Smooth muscle cell (in vitro differentiated cells): ENCODE results near the gene NXN. TPM values are rescaled to one million over a fixed set of nuclear protein-coding genes. Genes with fewer than 3 reads are reported as not detected.
"Not testable (repeated sequence)": the region's sequence is repeated elsewhere in the genome, so short reads cannot be mapped to it uniquely, and the experiment has no call there.

Experiments
- DNase-seq: peaks from one replicate; lab custom pipeline; 2025; ENCODE audit not compliant: unreplicated experiment; lab: John Stamatoyannopoulos, UW
- H2AFZ ChIP-seq: fragments of 200-600 bp; sonication (generic); 2 replicates; pipeline ENCODE4 v1.6.0; 2016; ENCODE audit warnings: antibody characterized with exemption, low read depth, mild to moderate bottlenecking
- H3F3A ChIP-seq: fragments of 200-600 bp; sonication (generic); 2 replicates; pipeline ENCODE4 v1.6.0; 2017; ENCODE audit warnings: antibody characterized with exemption, low read depth
- H3K27ac ChIP-seq: fragments of 200-600 bp; sonication (generic); 2 replicates; pipeline ENCODE4 v1.5.1; 2016; ENCODE audit warnings: low read depth, mild to moderate bottlenecking
- H3K27me3 ChIP-seq: fragments of 200-600 bp; sonication (generic); 2 replicates; pipeline ENCODE4 v1.6.1; 2016; ENCODE audit warnings: low read depth, mild to moderate bottlenecking
- H3K36me3 ChIP-seq: fragments of 200-600 bp; sonication (generic); 2 replicates; pipeline ENCODE4 v1.5.1; 2016; ENCODE audit warnings: low read depth
- H3K4me1 ChIP-seq: fragments of 200-600 bp; sonication (generic); 2 replicates; pipeline ENCODE4 v1.5.1; 2016; ENCODE audit warnings: low read depth
- H3K4me2 ChIP-seq: fragments of 200-600 bp; sonication (generic); 2 replicates; pipeline ENCODE4 v1.6.0; 2016; ENCODE audit warnings: mild to moderate bottlenecking
- H3K4me3 ChIP-seq: fragments of 200-600 bp; sonication (generic); 2 replicates; pipeline ENCODE4 v1.5.1; 2016; ENCODE audit warnings: mild to moderate bottlenecking
- H3K79me2 ChIP-seq: fragments of 200-600 bp; sonication (generic); 2 replicates; pipeline ENCODE4 v1.6.0; 2016; ENCODE audit warnings: low read depth, mild to moderate bottlenecking
- H3K9ac ChIP-seq: fragments of 200-600 bp; sonication (generic); 2 replicates; pipeline ENCODE4 v1.6.0; 2016; ENCODE audit warnings: low read depth
- H3K9me3 ChIP-seq: fragments of 200-600 bp; sonication (generic); replicated peaks from 2 replicates; pipeline ENCODE4 v1.5.1; 2016; ENCODE audit warnings: low read depth
- H4K20me1 ChIP-seq: fragments of 200-600 bp; sonication (generic); 2 replicates; pipeline ENCODE4 v1.6.0; 2016; ENCODE audit warnings: low read depth
- CTCF ChIP-seq: fragments of 200-600 bp; sonication (generic); IDR thresholded peaks from 2 replicates; pipeline ENCODE4 v1.5.1; 2017; ENCODE audit warnings: borderline replicate concordance, mild to moderate bottlenecking, antibody characterized with exemption; ENCODE audit not compliant: insufficient read depth, poor library complexity, severe bottlenecking
- WGBS: methylation state at CpG from one replicate; pipeline ENCODE4 v1.1.7; 2016; ENCODE audit warnings: low lambda C conversion rate; 5-methylcytosine and 5-hydroxymethylcytosine counted together
- polyA plus RNA-seq: library from polyadenylated mRNA; unstranded; fragments of >200 nt; fragmentation: Nextera tagmentation; extraction: Ambion mirVana; gene quantifications from 2 replicates; pipeline ENCODE4 v1.2.1, GENCODE V29; 2016
- total RNA-seq: library from RNA; depleted of rRNA; stranded (reverse); fragments of >200 nt; gene quantifications from 2 replicates; pipeline ENCODE4 v1.2.3, GENCODE V29; 2014

Gene NXN
- total and polyA plus RNA-seq, 2 experiments from 2014 or later, result 58.3 to 78.6 TPM

- 91% methylated on average over 5 of the region's 5 CpGs for WGBS
- peaks cover 80% of the 10 kb centered on the region for H3K79me2 ChIP-seq
These were observed 124.0 kb downstream of the NXN start for GRCh38 chr17:855569-855968.

GRCh38 chr17:852850-853249 lies 126.7 kb downstream of the NXN start:
- not testable (repeated sequence) for H3K4me3 ChIP-seq, H3K36me3 ChIP-seq, DNase-seq, H3K9me3 ChIP-seq, H3K27me3 ChIP-seq, H2AFZ ChIP-seq, H3K9ac ChIP-seq
- Histone ChIP-seq H3K4me2 (peak overlapping the region; percentile 81), H3F3A (peaks cover 18% of the 10 kb centered on the region), H3K79me2 (peaks cover 80% of the 10 kb centered on the region), H4K20me1 (peaks cover 96% of the 10 kb centered on the region), H3K27ac (peak overlapping the region; percentile 91), H3K4me1 (peaks cover 30% of the 10 kb centered on the region)
- WGBS, result 95% methylated on average over 9 of the region's 9 CpGs

More at GRCh38 chr17:855569-855968, 124.0 kb downstream of the NXN start:
- no peaks in the 10 kb centered on the region for H3K27me3 ChIP-seq
- peaks cover 34% of the 10 kb centered on the region for H3K4me1 ChIP-seq
- no peak overlapping the region for H3K4me3 ChIP-seq
- H3K27ac ChIP-seq, result no peak overlapping the region
- H3K4me2 ChIP-seq, result no peak overlapping the region
- no peak for TF ChIP-seq CTCF
- H3F3A ChIP-seq, result peaks cover 13% of the 10 kb centered on the region
- H3K9me3 ChIP-seq, result no peaks in the 10 kb centered on the region
- H4K20me1 ChIP-seq, result peaks cover 89% of the 10 kb centered on the region
- no peak for DNase-seq
- H3K36me3 ChIP-seq, result no peaks in the 10 kb centered on the region
- no peak overlapping the region for H3K9ac ChIP-seq
- H2AFZ ChIP-seq, result no peak overlapping the region

DNA sequence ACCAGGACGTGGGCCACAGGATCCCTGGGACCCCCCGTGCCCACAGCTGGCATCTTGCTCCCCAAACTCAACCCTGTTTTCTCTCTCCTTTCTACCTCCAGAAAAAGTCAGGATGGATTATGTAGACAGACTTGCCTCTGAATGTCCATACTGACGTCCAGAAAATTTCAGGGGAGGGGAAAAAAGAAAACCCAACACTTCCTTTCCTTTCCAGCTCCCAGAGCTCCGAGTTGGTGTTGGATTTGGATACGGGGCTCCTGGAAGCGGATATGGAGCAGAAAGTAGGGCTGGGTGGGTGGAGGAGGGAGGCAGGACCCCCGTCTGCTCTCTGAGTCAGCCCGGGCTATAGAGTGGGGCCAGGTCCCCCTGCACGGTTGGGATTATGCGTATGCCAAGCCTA lies 127.2 kb downstream of the NXN start:
- Histone ChIP-seq H4K20me1 (peaks cover 96% of the 10 kb centered on the region), H3K79me2 (peaks cover 80% of the 10 kb centered on the region), H3K4me3 (no peak overlapping the region), H3F3A (peaks cover 21% of the 10 kb centered on the region), H3K36me3 (no peaks in the 10 kb centered on the region), H3K27me3 (no peaks in the 10 kb centered on the region), H3K9me3 (no peaks in the 10 kb centered on the region), H3K4me1 (peaks cover 35% of the 10 kb centered on the region), H3K27ac (peak overlapping the region; percentile 91), H3K4me2 (peak overlapping the region; percentile 81), H3K9ac (no peak overlapping the region), H2AFZ (no peak overlapping the region)
- 74% methylated on average over 10 of the region's 10 CpGs for WGBS
- TF ChIP-seq CTCF, result no peak
- DNase-seq, result no peak

GRCh38 chr17:851924-852323 lies 127.7 kb downstream of the NXN start:
- no peaks in the 10 kb centered on the region for H3K36me3 ChIP-seq
- peak overlapping the region; percentile 91 for H3K27ac ChIP-seq
- no peak for DNase-seq
- H4K20me1 ChIP-seq, result peaks cover 96% of the 10 kb centered on the region
- peak overlapping the region; percentile 81 for H3K4me2 ChIP-seq
- no peaks in the 10 kb centered on the region for H3K9me3 ChIP-seq
- peaks cover 25% of the 10 kb centered on the region for H3F3A ChIP-seq
- no peak overlapping the region for H3K4me3 ChIP-seq
- peaks cover 38% of the 10 kb centered on the region for H3K4me1 ChIP-seq
- peaks cover 80% of the 10 kb centered on the region for H3K79me2 ChIP-seq
- no peak overlapping the region for H3K9ac ChIP-seq
- TF ChIP-seq CTCF, result no peak
- no peaks in the 10 kb centered on the region for H3K27me3 ChIP-seq
- H2AFZ ChIP-seq, result no peak overlapping the region
- 79% methylated on average over 13 of the region's 13 CpGs for WGBS
